GM18507 (cell line): ENCODE data around the gene TTC23.
"Not testable (repeated sequence)": the region's sequence is repeated elsewhere in the genome, so short reads cannot be mapped to it uniquely, and the experiment has no call there.

Source experiments
- DNase-seq: peaks from one replicate; pipeline ENCODE4 v3.0.0; 2011; ENCODE audit warnings: low read depth; ENCODE audit not compliant: insufficient read length; ENCODE audit errors: extremely low spot score
- FAIRE-seq: peaks from 2 replicates; lab custom pipeline; 2011; peaks lifted over from hg19 to GRCh38; lab: Jason Lieb, UNC

TTC23 gene

GRCh38 chr15:99250857-99251841 lies 1.8 kb upstream of the TTC23 start, which contains the start of gene LRRC28:
TSS of gene LRRC28 (plus strand) at chr15:99251481. CDS start at chr15:99255958, 4,477 bp downstream.
- DNase-seq (peak; percentile 90), FAIRE-seq (peak; percentile 98)

GRCh38 chr15:99250494-99250856 lies 1.1 kb upstream of the TTC23 start:
- FAIRE-seq (no peak), DNase-seq (no peak)

GRCh38 chr15:99250001-99250400 lies 620 bp upstream of the TTC23 start:
- FAIRE-seq (no peak), DNase-seq (no peak)

- FAIRE-seq = no peak
- no peak for DNase-seq
Observed at GRCh38 chr15:99248000-99248715, 1.2 kb downstream of the TTC23 start.

GRCh38 chr15:99247062-99247461 lies 2.3 kb downstream of the TTC23 start:
- FAIRE-seq (no peak), DNase-seq (no peak)

GRCh38 chr15:99244306-99244705 lies 5.1 kb downstream of the TTC23 start:
- FAIRE-seq (no peak), DNase-seq (no peak)

GRCh38 chr15:99241752-99242151 lies 7.6 kb downstream of the TTC23 start:
- DNase-seq (no peak), FAIRE-seq (no peak)

GRCh38 chr15:99239545-99240198 lies 9.7 kb downstream of the TTC23 start:
- peak; percentile 79 for FAIRE-seq
- DNase-seq = no peak

- FAIRE-seq = no peak
- DNase-seq = no peak
Observed at GRCh38 chr15:99238849-99239248, 10.5 kb downstream of the TTC23 start.

- not testable (repeated sequence) for FAIRE-seq
Observed at GRCh38 chr15:99234160-99234559, 15.2 kb downstream of the TTC23 start.

GRCh38 chr15:99232740-99233139 lies 16.6 kb downstream of the TTC23 start:
- FAIRE-seq (no peak), DNase-seq (no peak)

More at GRCh38 chr15:99234160-99234559, 15.2 kb downstream of the TTC23 start:
- not testable (repeated sequence) for DNase-seq

GRCh38 chr15:99230867-99231266 lies 18.5 kb downstream of the TTC23 start:
- FAIRE-seq (no peak), DNase-seq (no peak)

GRCh38 chr15:99228120-99228770 lies 21.1 kb downstream of the TTC23 start:
- DNase-seq (no peak), FAIRE-seq (no peak)

GRCh38 chr15:99226802-99227201 lies 22.6 kb downstream of the TTC23 start:
- FAIRE-seq = no peak
- no peak for DNase-seq

- DNase-seq (no peak), FAIRE-seq (no peak)
Observed at GRCh38 chr15:99224372-99225214, 24.8 kb downstream of the TTC23 start.

GRCh38 chr15:99213187-99213811 lies 36.1 kb downstream of the TTC23 start:
- FAIRE-seq (peak; percentile 85), DNase-seq (peak; percentile 33)

GRCh38 chr15:99212406-99212805 lies 37.0 kb downstream of the TTC23 start:
- FAIRE-seq (no peak), DNase-seq (no peak)

- DNase-seq (no peak), FAIRE-seq (no peak)
Observed at GRCh38 chr15:99211926-99212325, 37.5 kb downstream of the TTC23 start.
